ENCODE data around the gene LMF1.

- no peak for TF ChIP-seq RAD21 (conservative IDR thresholded peaks at IDR 0.05)
- TF ChIP-seq, protein P1, sequence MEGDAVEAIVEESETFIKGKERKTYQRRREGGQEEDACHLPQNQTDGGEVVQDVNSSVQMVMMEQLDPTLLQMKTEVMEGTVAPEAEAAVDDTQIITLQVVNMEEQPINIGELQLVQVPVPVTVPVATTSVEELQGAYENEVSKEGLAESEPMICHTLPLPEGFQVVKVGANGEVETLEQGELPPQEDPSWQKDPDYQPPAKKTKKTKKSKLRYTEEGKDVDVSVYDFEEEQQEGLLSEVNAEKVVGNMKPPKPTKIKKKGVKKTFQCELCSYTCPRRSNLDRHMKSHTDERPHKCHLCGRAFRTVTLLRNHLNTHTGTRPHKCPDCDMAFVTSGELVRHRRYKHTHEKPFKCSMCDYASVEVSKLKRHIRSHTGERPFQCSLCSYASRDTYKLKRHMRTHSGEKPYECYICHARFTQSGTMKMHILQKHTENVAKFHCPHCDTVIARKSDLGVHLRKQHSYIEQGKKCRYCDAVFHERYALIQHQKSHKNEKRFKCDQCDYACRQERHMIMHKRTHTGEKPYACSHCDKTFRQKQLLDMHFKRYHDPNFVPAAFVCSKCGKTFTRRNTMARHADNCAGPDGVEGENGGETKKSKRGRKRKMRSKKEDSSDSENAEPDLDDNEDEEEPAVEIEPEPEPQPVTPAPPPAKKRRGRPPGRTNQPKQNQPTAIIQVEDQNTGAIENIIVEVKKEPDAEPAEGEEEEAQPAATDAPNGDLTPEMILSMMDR (IDR thresholded peaks at IDR 0.05; ENCODE audit: poor library complexity, severe bottlenecking): no peak
- TF ChIP-seq MXI1 (conservative IDR thresholded peaks at IDR 0.05; ENCODE audit: poor library complexity, severe bottlenecking): no peak
- TF ChIP-seq POLR2AphosphoS5 (IDR thresholded peaks at IDR 0.05): no peak
- TF ChIP-seq EZH2 (IDR thresholded peaks at IDR 0.05; ENCODE audit: borderline replicate concordance, insufficient read depth, low read length, poor library complexity, severe bottlenecking): no peak
- TF ChIP-seq TAF1 (IDR thresholded peaks at IDR 0.05; ENCODE audit: low read depth): no peak
- no peak for TF ChIP-seq EP300 (conservative IDR thresholded peaks at IDR 0.05; ENCODE audit: poor library complexity, severe bottlenecking)
- TF ChIP-seq, protein P2, sequence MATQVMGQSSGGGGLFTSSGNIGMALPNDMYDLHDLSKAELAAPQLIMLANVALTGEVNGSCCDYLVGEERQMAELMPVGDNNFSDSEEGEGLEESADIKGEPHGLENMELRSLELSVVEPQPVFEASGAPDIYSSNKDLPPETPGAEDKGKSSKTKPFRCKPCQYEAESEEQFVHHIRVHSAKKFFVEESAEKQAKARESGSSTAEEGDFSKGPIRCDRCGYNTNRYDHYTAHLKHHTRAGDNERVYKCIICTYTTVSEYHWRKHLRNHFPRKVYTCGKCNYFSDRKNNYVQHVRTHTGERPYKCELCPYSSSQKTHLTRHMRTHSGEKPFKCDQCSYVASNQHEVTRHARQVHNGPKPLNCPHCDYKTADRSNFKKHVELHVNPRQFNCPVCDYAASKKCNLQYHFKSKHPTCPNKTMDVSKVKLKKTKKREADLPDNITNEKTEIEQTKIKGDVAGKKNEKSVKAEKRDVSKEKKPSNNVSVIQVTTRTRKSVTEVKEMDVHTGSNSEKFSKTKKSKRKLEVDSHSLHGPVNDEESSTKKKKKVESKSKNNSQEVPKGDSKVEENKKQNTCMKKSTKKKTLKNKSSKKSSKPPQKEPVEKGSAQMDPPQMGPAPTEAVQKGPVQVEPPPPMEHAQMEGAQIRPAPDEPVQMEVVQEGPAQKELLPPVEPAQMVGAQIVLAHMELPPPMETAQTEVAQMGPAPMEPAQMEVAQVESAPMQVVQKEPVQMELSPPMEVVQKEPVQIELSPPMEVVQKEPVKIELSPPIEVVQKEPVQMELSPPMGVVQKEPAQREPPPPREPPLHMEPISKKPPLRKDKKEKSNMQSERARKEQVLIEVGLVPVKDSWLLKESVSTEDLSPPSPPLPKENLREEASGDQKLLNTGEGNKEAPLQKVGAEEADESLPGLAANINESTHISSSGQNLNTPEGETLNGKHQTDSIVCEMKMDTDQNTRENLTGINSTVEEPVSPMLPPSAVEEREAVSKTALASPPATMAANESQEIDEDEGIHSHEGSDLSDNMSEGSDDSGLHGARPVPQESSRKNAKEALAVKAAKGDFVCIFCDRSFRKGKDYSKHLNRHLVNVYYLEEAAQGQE (IDR thresholded peaks at IDR 0.05; ENCODE audit: borderline replicate concordance): no peak
- TF ChIP-seq SMC3 (conservative IDR thresholded peaks at IDR 0.05; ENCODE audit: poor library complexity): no peak
Observed at GRCh38 chr16:900211-900610, 70.6 kb downstream of the LMF1 start.

Measured in neural cell (in vitro differentiated cells).